Activated naive CD8-positive, alpha-beta T cell treated with anti-CD3 and anti-CD28 coated beads, Interleukin-2, amount 50 U/mL, for 16 hours (primary cell): Measurements from ENCODE around the gene EDEM1.
"Not testable (repeated sequence)": the region's sequence is repeated elsewhere in the genome, so short reads cannot be mapped to it uniquely, and the experiment has no call there.

Experiments used
- DNase-seq: peaks from one replicate; pipeline ENCODE4 v3.0.0-alpha.2; 2020; ENCODE audit warnings: low read depth, low spot score

Gene EDEM1

DNA sequence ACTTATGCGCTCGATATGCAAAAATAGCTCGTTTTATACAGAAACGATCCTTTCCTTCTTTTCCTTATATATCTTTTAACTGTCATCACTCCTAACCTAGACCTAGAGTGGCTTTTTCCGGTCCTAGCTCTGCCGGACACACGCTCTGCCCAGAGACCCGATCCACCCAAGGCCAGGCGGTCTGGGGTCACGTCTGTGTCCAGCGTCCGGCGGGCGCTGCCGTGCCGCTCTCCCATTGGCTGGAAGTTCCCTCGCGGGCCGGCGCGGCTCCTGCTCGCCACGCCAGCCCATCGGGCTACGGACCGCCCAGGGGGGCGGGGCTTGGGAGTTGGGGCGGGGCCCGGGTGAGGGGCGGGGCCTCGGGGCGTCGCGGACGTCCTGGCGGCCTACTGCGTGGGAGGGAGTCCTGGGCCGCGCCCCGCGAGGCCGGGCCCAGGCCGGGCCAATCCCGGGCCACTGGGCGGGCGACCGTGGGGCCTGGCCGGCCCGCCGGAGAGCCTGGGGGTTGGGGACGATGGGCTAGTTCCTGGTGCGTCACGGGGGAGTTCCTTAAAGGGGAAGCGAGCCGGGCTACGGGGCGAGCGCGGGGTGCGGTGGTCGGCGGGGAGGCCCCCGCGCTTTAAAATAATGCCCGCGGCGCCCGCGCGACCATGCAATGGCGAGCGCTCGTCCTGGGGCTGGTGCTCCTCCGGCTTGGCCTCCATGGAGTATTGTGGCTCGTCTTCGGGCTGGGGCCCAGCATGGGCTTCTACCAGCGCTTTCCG, at the start of gene EDEM1:
Gene EDEM1 (plus strand): TSS at position 552 of the 764 bp plus-strand sequence. CDS start 99 bp downstream, at position 651.
- peak; percentile 90 for DNase-seq

GRCh38 chr3:5138214-5138981, 49.1 kb upstream of the EDEM1 start:
- no peak for DNase-seq

DNA sequence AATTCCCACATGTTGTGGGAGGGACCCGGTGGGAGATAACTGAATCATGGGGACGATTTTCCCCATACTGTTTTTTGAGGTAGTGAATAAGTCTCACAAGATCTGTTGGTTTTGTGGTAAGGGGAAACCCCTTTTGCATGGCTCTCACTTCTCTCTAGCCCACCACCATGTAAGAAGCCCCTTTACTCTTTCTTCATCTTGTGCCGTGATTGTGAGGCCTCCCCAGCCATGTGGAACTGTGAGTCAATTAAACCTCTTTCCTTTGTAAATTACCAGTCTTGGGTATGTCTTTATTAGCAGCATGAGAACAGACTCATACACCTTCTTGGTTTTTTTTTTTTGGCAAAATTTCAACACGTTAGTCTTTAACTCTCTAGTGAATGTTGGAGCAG, 47.3 kb upstream of the EDEM1 start:
- no peak for DNase-seq

DNA sequence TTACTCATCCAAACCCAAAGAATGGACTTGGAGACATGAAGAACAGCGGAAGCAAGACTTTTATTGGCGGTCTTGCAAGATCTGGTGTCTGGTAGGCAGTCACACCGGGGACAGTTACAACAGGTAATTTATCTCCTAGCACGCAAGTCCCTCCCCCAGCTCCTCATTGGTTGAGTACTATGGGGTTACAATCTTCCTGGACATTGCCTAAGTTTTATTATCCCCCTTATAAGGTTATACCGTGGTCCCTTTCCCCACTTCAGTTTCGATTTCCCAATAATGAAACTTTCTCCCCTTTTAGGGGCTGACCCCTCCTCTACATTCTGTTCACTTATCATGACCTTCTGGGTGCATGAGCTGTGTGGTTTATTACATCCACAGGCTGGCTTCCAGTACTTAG, 46.7 kb upstream of the EDEM1 start:
- DNase-seq, result no peak

DNA sequence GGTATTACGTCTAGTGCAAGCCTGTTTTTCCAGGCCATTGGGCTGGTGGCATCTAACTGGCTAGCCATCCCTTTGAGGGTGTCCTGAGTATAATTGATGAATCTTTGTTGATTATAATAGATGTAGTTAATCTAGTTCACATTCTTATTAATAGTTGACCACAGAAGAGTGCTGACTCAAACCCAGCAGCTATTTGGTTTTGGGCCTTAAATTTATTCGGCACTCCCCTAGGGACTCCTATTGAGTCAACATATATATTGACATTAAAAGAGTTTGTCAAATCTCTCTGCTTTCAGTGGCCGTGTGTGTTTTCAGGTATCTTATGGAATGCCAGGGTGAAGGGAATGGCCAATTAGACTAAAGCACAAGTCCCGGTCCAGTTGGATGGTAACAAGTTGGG, 45.7 kb upstream of the EDEM1 start:
- DNase-seq, result no peak

- DNase-seq, result no peak
Measured at GRCh38 chr3:5143464-5143863, 44.0 kb upstream of the EDEM1 start.

DNA sequence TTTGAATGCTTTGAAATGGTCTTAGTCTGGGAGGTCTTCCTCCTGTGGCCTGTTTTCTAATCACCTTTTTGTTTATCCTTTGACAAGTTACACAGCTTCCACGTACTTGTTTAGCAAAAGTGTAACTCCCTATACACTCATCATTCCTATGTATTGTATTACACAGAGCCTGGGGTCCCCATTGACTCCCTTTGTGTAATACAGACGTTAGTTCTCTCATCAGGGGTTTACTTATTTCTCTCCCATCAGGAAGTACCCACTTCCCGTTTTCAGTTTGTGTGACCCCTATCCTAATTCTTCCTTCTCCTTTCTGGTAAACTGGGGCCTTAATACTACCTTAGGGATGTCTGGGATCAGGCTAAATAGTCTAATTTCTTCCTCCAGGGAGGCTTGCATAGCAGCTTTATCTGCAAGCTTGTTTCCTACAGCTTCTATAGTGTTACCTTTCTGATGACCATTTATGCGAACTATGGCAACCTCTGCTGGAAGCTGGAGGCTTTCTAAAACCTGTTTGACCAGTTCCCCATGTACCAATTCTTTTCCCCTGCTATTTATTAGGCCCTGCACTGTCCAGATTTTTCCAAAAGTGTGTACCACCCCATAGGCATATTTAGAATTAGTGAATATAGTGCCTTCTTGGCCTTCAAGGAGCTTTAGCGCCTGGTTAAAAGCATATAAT, 43.1 kb upstream of the EDEM1 start:
- DNase-seq, result no peak

DNA sequence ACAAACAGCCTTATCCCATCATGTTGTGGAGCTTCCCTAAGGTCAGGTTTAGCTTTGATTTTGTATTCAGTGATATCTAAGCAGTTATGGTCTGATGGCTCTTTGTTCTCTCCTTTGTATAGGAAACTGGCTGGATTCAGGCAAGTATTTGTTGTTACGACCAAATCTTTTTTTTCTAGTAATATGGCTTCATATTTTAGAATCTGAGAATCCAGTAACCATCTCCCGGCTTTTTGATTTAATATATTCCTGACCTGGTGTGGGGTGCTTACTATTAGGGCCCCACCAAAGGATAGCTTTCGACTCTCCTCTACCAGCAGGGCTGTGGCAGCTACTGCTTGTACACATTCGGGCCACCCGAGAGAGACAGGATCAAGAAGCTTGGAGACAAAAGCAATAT, 42.4 kb upstream of the EDEM1 start:
- no peak for DNase-seq

GRCh38 chr3:5147152-5147551, 40.4 kb upstream of the EDEM1 start:
- not testable (repeated sequence) for DNase-seq

DNA sequence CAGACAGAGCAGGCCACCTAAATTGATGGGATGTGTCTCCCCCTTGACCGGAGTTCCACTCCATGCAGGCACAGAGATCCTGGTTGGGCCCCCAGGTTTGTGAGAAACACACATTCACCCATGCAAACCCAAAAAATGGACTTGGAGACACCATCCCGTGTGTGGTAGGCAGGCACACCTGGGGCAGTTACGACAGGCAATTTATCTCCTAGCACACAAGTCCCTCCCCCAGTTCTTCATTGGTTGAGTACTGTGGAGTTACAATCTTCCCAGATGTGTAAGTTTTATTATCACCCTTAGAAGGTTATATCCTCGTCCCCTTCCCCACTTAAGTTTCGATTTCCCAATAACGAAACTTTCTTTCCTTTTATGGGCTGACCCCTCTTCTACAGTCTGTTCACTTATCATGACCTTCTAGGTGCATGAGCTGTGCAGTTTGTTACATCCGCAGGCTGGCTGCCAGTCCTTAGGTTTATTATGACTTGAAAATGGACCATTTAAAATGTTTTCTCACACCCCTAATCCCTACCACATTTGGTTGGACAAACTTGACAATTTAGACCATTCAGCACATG, 38.1 kb upstream of the EDEM1 start:
- DNase-seq, result no peak

GRCh38 chr3:5151586-5151985, 35.9 kb upstream of the EDEM1 start:
- no peak for DNase-seq

DNA sequence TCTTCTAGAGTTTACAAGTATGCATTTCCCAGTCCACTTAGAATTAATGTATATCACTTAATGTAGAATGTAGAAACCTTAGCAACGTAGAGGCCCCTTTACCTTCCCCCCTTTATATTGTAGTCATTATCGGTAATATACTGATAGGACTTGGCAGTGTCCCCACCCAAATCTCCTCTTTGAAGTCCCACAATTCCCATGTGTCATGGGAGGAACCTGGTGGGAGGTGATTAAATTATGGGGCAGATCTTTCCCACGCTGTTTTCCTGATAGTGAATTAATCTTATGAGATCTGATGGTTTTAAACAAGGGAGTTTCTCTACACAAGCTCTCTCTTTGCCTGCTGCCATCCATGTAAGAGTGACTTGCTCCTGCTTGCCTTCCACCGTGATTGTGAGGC, 34.4 kb upstream of the EDEM1 start:
- no peak for DNase-seq

DNA sequence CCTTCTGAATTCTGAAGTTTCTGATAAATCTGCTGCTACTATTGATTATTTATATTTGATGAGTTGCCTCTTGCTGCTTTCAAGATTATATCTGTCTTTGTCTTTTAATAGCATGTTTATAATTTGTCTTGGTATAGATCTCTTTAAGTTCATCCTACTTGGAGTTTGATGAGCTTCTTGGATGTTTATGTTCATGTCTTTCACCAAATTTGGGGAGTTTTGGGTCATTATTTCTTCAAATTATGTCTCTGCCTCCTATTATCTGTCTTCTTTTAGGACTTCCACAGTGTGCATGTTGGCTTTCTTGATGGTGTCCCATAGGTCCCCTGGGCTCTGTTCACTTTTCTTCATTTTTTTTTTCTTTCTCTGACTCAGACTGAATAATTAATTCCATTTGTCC, 32.3 kb upstream of the EDEM1 start:
- DNase-seq, result no peak

- no peak for DNase-seq
Measured at GRCh38 chr3:5160321-5160720, 27.2 kb upstream of the EDEM1 start.

- no peak for DNase-seq
Measured at GRCh38 chr3:5160940-5161858, 26.3 kb upstream of the EDEM1 start.

GRCh38 chr3:5162102-5162501, 25.4 kb upstream of the EDEM1 start:
- DNase-seq, result no peak

- DNase-seq, result no peak
Measured at GRCh38 chr3:5165698-5166097, 21.8 kb upstream of the EDEM1 start.

- no peak for DNase-seq
Measured at GRCh38 chr3:5166846-5167245, 20.7 kb upstream of the EDEM1 start.

DNA sequence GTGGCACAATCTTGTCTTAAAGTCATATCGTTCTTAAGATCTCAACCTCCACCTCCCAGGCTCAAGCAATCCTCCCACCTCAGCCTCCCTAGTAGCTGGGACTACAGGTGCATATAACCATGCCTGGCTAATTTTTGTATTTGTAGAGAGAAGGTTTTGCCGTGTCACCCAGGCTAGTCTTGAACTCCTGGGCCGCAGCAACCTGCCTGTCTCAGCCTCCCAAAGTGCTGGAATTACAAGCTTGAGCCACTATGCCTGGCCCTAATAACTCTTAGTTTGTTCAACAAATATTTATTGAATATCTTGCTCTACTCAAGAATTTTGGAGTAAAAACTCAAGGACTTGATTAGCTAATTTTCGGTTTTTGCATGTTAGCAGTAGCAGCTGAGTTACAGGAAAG, 19.4 kb upstream of the EDEM1 start:
- no peak for DNase-seq

- DNase-seq, result no peak
Measured at GRCh38 chr3:5169807-5170206, 17.7 kb upstream of the EDEM1 start.

DNA sequence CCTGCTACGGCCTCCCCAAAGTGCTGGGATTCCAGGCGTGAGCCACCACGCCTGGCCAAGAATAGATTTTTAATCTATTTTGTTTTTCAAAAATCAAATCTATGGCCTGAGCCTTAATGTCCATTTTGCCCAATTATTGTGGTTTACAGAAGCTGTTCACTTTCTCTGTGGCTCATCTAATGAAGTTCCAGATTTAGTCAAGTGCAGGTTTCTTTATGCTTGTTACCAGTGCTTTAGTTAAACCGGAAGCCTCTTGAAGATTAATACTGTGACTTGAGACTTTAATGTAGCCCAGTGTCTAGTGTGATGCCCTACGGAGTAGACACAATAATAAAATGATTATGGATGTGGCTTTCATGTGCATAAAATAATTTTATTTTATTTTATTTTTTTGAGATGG, 16.5 kb upstream of the EDEM1 start:
- DNase-seq, result no peak
